Stimulated activated naive CD8-positive, alpha-beta T cell treated with anti-CD3 and anti-CD28 coated beads, Interleukin-15, Interleukin-2, amounts not matched to agents 100 ng/mL and 50 ng/mL, for 24 hours (primary cell): ENCODE measurements around the gene WSCD2.

Source experiments
- H3K27ac Mint-ChIP-seq: one replicate; pipeline ENCODE4 v1.8.0; 2021; ENCODE audit warnings: mild to moderate bottlenecking, mixed read lengths
- H3K27me3 Mint-ChIP-seq: one replicate; pipeline ENCODE4 v1.8.0; 2021; ENCODE audit warnings: mixed read lengths
- H3K36me3 Mint-ChIP-seq: one replicate; pipeline ENCODE4 v1.8.0; 2021; ENCODE audit warnings: low read depth, mixed read lengths
- H3K4me1 Mint-ChIP-seq: one replicate; pipeline ENCODE4 v1.8.0; 2021; ENCODE audit warnings: low read depth, mixed read lengths
- H3K4me3 Mint-ChIP-seq: one replicate; pipeline ENCODE4 v1.8.0; 2021; ENCODE audit warnings: mild to moderate bottlenecking, mixed read lengths
- H3K9me3 Mint-ChIP-seq: one replicate; pipeline ENCODE4 v1.8.0; 2021; ENCODE audit warnings: mixed read lengths

Gene WSCD2

DNA sequence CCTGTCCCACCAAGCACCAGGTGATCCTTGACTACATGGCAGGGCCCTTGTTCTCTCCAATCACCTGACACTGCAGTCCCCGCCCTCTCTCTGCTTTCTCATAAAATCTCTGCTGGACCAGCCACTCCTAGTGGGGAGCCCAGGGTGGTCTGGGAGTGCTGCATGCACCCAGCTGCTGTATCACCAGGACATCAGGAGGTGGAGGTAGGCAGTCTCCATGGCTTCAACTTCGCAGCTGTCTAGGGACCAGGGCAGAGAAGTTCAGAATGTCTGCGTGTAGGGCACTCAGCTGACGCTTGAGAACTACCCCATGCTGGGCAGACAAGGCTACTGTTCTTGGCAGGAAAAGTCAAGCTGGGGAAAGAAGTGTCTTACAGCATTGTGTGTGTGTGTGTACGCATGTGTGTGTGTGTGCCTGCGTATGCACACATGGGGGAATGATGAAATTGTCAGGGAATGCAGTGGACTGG is 2.6 kb downstream of the WSCD2 start:
- peaks cover 57% of the 10 kb centered on the region for H3K27me3 Mint-ChIP-seq
- no peaks in the 10 kb centered on the region for H3K36me3 Mint-ChIP-seq
- H3K4me3 Mint-ChIP-seq, result no peak overlapping the region
- H3K27ac Mint-ChIP-seq, result no peak overlapping the region
- no peaks in the 10 kb centered on the region for H3K9me3 Mint-ChIP-seq
- H3K4me1 Mint-ChIP-seq, result peaks cover 3% of the 10 kb centered on the region

- Mint-ChIP-seq H3K4me1 (peaks cover 2% of the 10 kb centered on the region), H3K36me3 (no peaks in the 10 kb centered on the region), H3K9me3 (no peaks in the 10 kb centered on the region), H3K27me3 (peaks cover 43% of the 10 kb centered on the region), H3K4me3 (no peak overlapping the region), H3K27ac (no peak overlapping the region)
These were observed 4.4 kb downstream of the WSCD2 start for GRCh38 chr12:108133482-108133881.

- no peaks in the 10 kb centered on the region for H3K9me3 Mint-ChIP-seq
- peaks cover 38% of the 10 kb centered on the region for H3K27me3 Mint-ChIP-seq
- H3K27ac Mint-ChIP-seq, result no peak overlapping the region
- no peak overlapping the region for H3K4me3 Mint-ChIP-seq
- no peaks in the 10 kb centered on the region for H3K36me3 Mint-ChIP-seq
- H3K4me1 Mint-ChIP-seq, result no peaks in the 10 kb centered on the region
These were observed 5.7 kb downstream of the WSCD2 start for GRCh38 chr12:108134744-108135143.

GRCh38 chr12:108135627-108136026 is 6.5 kb downstream of the WSCD2 start:
- Mint-ChIP-seq H3K36me3 (no peaks in the 10 kb centered on the region), H3K9me3 (no peaks in the 10 kb centered on the region), H3K4me1 (no peaks in the 10 kb centered on the region), H3K27me3 (peaks cover 33% of the 10 kb centered on the region), H3K4me3 (no peak overlapping the region), H3K27ac (no peak overlapping the region)

DNA sequence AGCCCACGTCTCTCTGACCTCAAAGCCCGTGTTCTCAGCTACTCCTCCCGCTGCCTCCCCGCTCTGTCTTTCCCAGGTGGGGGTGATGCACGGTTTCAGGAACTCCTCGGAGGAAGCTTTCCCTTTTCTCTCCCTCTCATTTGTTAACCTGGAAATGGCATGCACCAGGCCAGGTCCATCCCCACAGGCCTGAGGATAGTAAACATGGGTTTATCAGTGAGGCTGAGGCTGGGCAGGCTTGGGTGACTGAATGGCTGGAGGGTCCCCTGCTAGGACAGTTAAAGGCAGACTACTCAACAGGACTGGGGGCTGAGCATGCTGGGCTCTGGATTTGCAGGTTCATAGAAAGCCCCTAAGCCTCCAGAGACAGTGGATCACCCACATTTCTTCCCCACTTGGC is 7.6 kb downstream of the WSCD2 start:
- H3K9me3 Mint-ChIP-seq, result no peaks in the 10 kb centered on the region
- no peak overlapping the region for H3K4me3 Mint-ChIP-seq
- H3K4me1 Mint-ChIP-seq, result no peaks in the 10 kb centered on the region
- H3K27ac Mint-ChIP-seq, result no peak overlapping the region
- no peaks in the 10 kb centered on the region for H3K36me3 Mint-ChIP-seq
- peaks cover 27% of the 10 kb centered on the region for H3K27me3 Mint-ChIP-seq

GRCh38 chr12:108139454-108139853 is 10.4 kb downstream of the WSCD2 start:
- Mint-ChIP-seq H3K9me3 (no peaks in the 10 kb centered on the region), H3K4me3 (no peak overlapping the region), H3K36me3 (no peaks in the 10 kb centered on the region), H3K4me1 (no peaks in the 10 kb centered on the region), H3K27me3 (peaks cover 11% of the 10 kb centered on the region), H3K27ac (no peak overlapping the region)

- Mint-ChIP-seq H3K4me1 (no peaks in the 10 kb centered on the region), H3K4me3 (no peak overlapping the region), H3K27me3 (peaks cover 7% of the 10 kb centered on the region), H3K36me3 (no peaks in the 10 kb centered on the region), H3K27ac (no peak overlapping the region), H3K9me3 (no peaks in the 10 kb centered on the region)
These were observed 11.4 kb downstream of the WSCD2 start for GRCh38 chr12:108140501-108140900.

DNA sequence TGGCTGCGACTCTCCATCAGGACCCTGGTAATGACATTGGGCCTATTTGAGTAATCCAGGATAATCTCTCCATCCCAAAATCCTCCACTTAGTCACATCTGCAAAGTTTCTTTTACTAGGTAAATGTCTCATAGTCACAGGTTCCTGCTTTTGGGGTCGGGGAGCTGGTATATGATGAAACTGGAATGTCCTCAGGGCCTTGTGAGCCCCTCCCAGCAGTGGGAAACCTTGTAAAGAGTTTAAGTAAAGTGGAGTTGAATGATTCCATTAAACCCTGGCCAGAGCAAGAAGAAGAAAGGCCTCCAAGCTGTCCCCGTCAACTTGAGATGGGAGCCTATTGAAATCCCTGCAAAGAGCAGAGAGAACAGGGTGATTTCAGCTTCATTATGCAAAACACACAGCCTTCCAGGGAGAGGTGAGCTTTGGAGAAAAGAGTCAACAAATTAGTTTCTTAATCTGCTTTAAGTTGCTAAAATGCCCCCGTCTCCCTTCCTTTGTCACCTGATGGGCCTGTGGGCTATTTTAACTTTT is 12.6 kb downstream of the WSCD2 start:
- Mint-ChIP-seq H3K27me3 (peaks cover 3% of the 10 kb centered on the region), H3K36me3 (no peaks in the 10 kb centered on the region), H3K9me3 (no peaks in the 10 kb centered on the region), H3K4me3 (no peak overlapping the region), H3K27ac (no peak overlapping the region), H3K4me1 (no peaks in the 10 kb centered on the region)

- no peak overlapping the region for H3K27ac Mint-ChIP-seq
- H3K4me1 Mint-ChIP-seq, result no peaks in the 10 kb centered on the region
- H3K36me3 Mint-ChIP-seq, result no peaks in the 10 kb centered on the region
- no peaks in the 10 kb centered on the region for H3K9me3 Mint-ChIP-seq
- H3K4me3 Mint-ChIP-seq, result no peak overlapping the region
- peaks cover 10% of the 10 kb centered on the region for H3K27me3 Mint-ChIP-seq
These were observed 14.1 kb downstream of the WSCD2 start for GRCh38 chr12:108143144-108143543.

DNA sequence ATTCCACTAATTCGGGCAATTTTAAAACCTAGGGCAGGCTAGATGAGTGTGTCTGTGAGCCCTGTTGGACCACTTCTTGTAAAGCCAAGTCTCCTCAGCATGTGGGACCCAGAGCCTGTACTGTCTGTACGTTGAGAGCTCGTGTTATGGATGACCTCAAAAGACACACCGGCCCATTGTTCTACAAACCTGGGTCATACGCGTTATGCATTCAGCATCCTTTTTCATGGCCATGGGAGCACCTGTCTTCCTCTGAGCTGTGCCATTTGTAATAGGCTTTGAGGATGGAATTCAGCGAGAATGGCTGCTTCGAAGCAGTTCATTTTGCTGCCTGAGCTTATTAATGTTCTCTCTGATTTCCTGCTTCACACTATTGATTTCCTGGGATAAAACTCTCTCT is 15.0 kb downstream of the WSCD2 start:
- H3K27ac Mint-ChIP-seq, result no peak overlapping the region
- H3K4me3 Mint-ChIP-seq, result no peak overlapping the region
- peaks cover 10% of the 10 kb centered on the region for H3K27me3 Mint-ChIP-seq
- no peaks in the 10 kb centered on the region for H3K4me1 Mint-ChIP-seq
- no peaks in the 10 kb centered on the region for H3K9me3 Mint-ChIP-seq
- H3K36me3 Mint-ChIP-seq, result no peaks in the 10 kb centered on the region

DNA sequence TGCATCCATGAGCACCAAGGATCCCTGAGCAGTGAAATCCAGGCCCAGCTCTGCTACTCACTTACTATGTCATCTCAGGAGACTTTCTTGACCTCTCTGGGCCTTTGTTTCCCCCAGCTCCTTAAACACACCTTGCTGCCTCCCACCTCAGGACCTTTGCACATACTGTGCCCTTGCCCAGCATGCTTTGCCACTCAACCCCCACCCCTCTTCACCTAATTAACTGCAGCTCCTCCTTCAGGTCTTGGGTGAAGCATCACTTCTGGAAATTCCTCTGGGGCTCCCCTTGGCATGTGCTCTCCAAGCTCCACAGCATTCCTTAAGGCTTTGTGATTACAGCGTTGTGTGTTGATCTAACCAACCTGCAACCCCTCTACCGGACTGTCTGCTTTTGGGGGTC is 15.9 kb downstream of the WSCD2 start:
- Mint-ChIP-seq H3K27me3 (peaks cover 10% of the 10 kb centered on the region), H3K4me3 (no peak overlapping the region), H3K27ac (no peak overlapping the region), H3K36me3 (no peaks in the 10 kb centered on the region), H3K9me3 (no peaks in the 10 kb centered on the region), H3K4me1 (no peaks in the 10 kb centered on the region)

DNA sequence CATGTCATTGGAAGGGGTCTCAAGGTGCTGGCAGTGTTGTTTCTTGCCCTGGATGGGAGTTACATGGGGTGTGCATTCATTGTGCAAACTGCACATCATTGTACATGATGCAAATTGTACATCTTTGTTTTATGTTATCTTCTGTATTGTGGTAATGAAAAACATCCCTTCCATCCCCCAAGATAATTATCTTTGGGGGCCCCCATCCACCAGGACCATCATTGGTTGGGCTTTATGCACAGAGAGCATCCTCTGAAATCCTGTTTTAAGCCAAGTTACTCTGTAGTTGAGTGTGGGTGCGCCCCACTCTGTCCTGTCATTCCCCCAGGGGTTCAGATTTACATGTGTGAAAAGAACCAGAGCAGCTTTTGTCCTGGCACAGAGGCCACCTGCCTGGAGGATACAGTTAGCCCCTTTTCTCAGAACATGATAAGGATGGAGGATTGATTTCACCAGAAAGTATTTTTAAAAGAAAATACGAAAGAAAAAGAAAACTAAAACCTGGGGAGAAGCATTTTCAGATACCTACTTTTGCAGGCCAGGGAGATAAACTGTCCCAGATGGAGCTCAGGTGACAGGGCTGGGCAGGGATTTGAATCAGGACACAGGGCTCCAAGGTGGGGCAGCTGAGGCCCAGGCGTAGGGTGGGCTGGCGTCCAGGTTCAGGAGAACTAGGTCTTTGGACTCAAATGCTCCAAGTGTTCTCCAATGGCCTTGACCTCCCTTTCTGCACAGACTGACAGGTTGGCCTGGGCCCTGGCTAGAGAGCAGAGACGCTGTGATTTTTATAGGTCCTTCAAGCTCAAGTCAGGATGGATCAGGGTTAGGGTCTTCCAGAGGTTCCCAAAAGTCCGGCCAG is 17.2 kb downstream of the WSCD2 start:
- Mint-ChIP-seq H3K27ac (no peak overlapping the region), H3K4me1 (no peaks in the 10 kb centered on the region), H3K27me3 (peaks cover 9% of the 10 kb centered on the region), H3K36me3 (no peaks in the 10 kb centered on the region), H3K9me3 (no peaks in the 10 kb centered on the region), H3K4me3 (no peak overlapping the region)

DNA sequence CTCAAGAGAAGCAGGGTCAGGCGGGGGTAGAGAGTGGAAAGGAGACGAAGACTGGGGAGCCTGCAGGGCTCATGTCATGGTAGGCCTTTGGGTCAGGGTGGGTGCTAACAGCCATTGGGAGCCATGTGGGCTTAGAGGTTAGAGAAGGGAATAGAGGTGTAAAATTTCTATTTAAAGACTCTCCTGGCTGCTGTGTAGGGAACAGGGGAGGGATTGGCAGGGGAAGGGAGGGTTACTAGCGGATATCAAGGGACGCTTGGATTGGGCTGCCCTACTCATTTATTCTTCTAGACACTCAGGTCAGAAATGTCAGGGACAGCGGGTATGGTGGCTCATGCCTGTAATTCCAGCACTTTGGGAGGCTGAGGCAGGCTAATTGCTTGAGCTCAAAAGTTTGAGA is 18.2 kb downstream of the WSCD2 start:
- no peak overlapping the region for H3K4me3 Mint-ChIP-seq
- no peaks in the 10 kb centered on the region for H3K9me3 Mint-ChIP-seq
- no peaks in the 10 kb centered on the region for H3K4me1 Mint-ChIP-seq
- H3K27ac Mint-ChIP-seq, result no peak overlapping the region
- H3K36me3 Mint-ChIP-seq, result no peaks in the 10 kb centered on the region
- peaks cover 17% of the 10 kb centered on the region for H3K27me3 Mint-ChIP-seq

- no peaks in the 10 kb centered on the region for H3K9me3 Mint-ChIP-seq
- no peak overlapping the region for H3K27ac Mint-ChIP-seq
- peaks cover 22% of the 10 kb centered on the region for H3K27me3 Mint-ChIP-seq
- H3K4me3 Mint-ChIP-seq, result no peak overlapping the region
- no peaks in the 10 kb centered on the region for H3K4me1 Mint-ChIP-seq
- H3K36me3 Mint-ChIP-seq, result no peaks in the 10 kb centered on the region
These were observed 19.5 kb downstream of the WSCD2 start for GRCh38 chr12:108148521-108149074.

DNA sequence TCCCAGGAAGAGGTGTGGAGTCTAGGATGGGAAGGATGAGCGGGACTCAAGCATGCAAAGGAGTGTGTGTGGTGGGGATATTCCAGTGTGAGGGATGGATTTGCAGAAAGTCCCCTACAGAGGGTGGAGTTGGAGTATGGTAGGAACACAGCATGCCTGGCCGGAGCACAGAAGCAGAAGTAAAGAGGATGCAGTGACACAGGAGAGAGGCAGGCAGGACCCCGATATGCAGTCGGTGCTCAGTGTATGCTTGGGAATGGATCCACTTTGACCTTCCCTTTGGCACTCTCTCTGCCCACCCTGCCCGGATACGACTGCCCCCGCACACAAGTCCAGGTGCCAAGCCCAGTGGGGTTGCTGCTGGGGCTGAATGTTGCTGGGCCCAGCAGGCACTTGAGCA is 21.3 kb downstream of the WSCD2 start:
- Mint-ChIP-seq H3K27ac (no peak overlapping the region), H3K4me1 (no peaks in the 10 kb centered on the region), H3K27me3 (peaks cover 25% of the 10 kb centered on the region), H3K36me3 (no peaks in the 10 kb centered on the region), H3K4me3 (no peak overlapping the region), H3K9me3 (no peaks in the 10 kb centered on the region)
